NB4 (cell line): Measurements from ENCODE around the gene ANKS1A.

Experiments used
- CTCF ChIP-seq: IDR thresholded peaks from one replicate; pipeline ENCODE4 v1.5.1; 2012; ENCODE audit warnings: low read depth, low read length
- MAX ChIP-seq: IDR thresholded peaks from 2 replicates; pipeline ENCODE4 v1.6.1; 2011; ENCODE audit warnings: low read depth, low read length
- MYC ChIP-seq: IDR thresholded peaks from 2 replicates; pipeline ENCODE4 v1.6.1; 2011; ENCODE audit warnings: low read depth, low read length
- POLR2A ChIP-seq: IDR thresholded peaks from 2 replicates; pipeline ENCODE4 v1.6.1; 2011; ENCODE audit warnings: mild to moderate bottlenecking; ENCODE audit not compliant: insufficient read length; ENCODE audit errors: extremely low read depth

- TF ChIP-seq CTCF (no peak), POLR2A (no peak), MAX (no peak), MYC (no peak)
Measured at GRCh38 chr6:34914358-34914757, 25.3 kb downstream of the ANKS1A start.
